CD8-positive, alpha-beta memory T cell (primary cell): ENCODE measurements around the gene SORCS2. TPM values are rescaled to one million over a fixed set of nuclear protein-coding genes. Genes with fewer than 3 reads are reported as not detected.

Experiments used
- CTCF ChIA-PET: fragments of 350-600 bp; sonication (Branson Sonifier 250); formaldehyde crosslinking; loops from one replicate; lab custom pipeline; 2021; ENCODE audit warnings: antibody characterized with exemption; lab: Charles Lee
- POLR2A ChIA-PET: fragments of 350-600 bp; sonication (Branson Sonifier 250); formaldehyde crosslinking; loops from one replicate; lab custom pipeline; 2021; ENCODE audit warnings: antibody characterized with exemption; lab: Charles Lee
- DNase-seq, 5 donors: peaks; one replicate each; pipeline versions ENCODE4 v3.0.0 to v3.0.0-alpha.2; 2020 to 2022; ENCODE audit warnings: mixed read lengths in 1 of 5
- H3K27ac ChIP-seq: one replicate; pipeline ENCODE4 v1.7.0; 2013; ENCODE audit warnings: low read depth, mild to moderate bottlenecking, low read length, moderate library complexity
- H3K27me3 ChIP-seq: 2 replicates; pipeline ENCODE4 v1.7.0; 2013; ENCODE audit warnings: low read length, mild to moderate bottlenecking; ENCODE audit not compliant: insufficient read depth, poor library complexity, severe bottlenecking
- H3K36me3 ChIP-seq: 2 replicates; pipeline ENCODE4 v1.7.0; 2013; ENCODE audit warnings: mild to moderate bottlenecking, low read length, moderate library complexity; ENCODE audit not compliant: insufficient read depth
- H3K4me1 ChIP-seq: 2 replicates; pipeline ENCODE4 v1.7.0; 2013; ENCODE audit warnings: mild to moderate bottlenecking, low read length, moderate library complexity; ENCODE audit not compliant: insufficient read depth
- H3K4me3 ChIP-seq: 2 replicates; pipeline ENCODE4 v1.7.0; 2013; ENCODE audit warnings: mild to moderate bottlenecking, low read length
- H3K9me3 ChIP-seq: 2 replicates; pipeline ENCODE4 v1.7.0; 2013; ENCODE audit warnings: mild to moderate bottlenecking, low read length
- H3K27ac Mint-ChIP-seq, 8 donors: one replicate each; pipeline ENCODE4 v1.8.0; 2020 to 2021; ENCODE audit warnings: mixed read lengths in 8 of 8, mild to moderate bottlenecking in 6 of 8, inconsistent platforms in 3 of 8, moderate library complexity in 3 of 8
- H3K27me3 Mint-ChIP-seq, 2 donors: one replicate each; pipeline ENCODE4 v1.8.0; 2020 to 2021; ENCODE audit warnings: mixed read lengths in 2 of 2, mild to moderate bottlenecking in 1 of 2, moderate library complexity in 1 of 2
- H3K36me3 Mint-ChIP-seq, 3 donors: one replicate each; pipeline ENCODE4 v1.8.0; 2020 to 2021; ENCODE audit warnings: mixed read lengths in 3 of 3, inconsistent platforms in 1 of 3, mild to moderate bottlenecking in 1 of 3
- H3K4me1 Mint-ChIP-seq, 3 donors: one replicate each; pipeline ENCODE4 v1.8.0; 2020 to 2021; ENCODE audit warnings: mixed read lengths in 3 of 3, inconsistent platforms in 1 of 3, mild to moderate bottlenecking in 1 of 3
- H3K4me3 Mint-ChIP-seq, 7 donors: one replicate each; pipeline ENCODE4 v1.8.0; 2020 to 2021; ENCODE audit warnings: mixed read lengths in 7 of 7, mild to moderate bottlenecking in 6 of 7, moderate library complexity in 4 of 7, inconsistent platforms in 2 of 7
- H3K9me3 Mint-ChIP-seq, 5 donors: one replicate each; pipeline ENCODE4 v1.8.0; 2020 to 2022; ENCODE audit warnings: mixed read lengths in 5 of 5, mild to moderate bottlenecking in 3 of 5, moderate library complexity in 2 of 5, inconsistent platforms in 1 of 5
- polyA plus RNA-seq: library from polyadenylated mRNA; unstranded; fragments of 300-500 nt; fragmentation: Illumina TruSeq; gene quantifications from one replicate; pipeline ENCODE4 v1.2.3, GENCODE V29; 2021
- total RNA-seq, 2 experiments: library from RNA; stranded (reverse); gene quantifications; one replicate each; pipeline ENCODE4 v1.2.3, GENCODE V29; 2021

Gene SORCS2
- total and polyA plus RNA-seq, 3 experiments from 2014 or later, result not detected

DNA sequence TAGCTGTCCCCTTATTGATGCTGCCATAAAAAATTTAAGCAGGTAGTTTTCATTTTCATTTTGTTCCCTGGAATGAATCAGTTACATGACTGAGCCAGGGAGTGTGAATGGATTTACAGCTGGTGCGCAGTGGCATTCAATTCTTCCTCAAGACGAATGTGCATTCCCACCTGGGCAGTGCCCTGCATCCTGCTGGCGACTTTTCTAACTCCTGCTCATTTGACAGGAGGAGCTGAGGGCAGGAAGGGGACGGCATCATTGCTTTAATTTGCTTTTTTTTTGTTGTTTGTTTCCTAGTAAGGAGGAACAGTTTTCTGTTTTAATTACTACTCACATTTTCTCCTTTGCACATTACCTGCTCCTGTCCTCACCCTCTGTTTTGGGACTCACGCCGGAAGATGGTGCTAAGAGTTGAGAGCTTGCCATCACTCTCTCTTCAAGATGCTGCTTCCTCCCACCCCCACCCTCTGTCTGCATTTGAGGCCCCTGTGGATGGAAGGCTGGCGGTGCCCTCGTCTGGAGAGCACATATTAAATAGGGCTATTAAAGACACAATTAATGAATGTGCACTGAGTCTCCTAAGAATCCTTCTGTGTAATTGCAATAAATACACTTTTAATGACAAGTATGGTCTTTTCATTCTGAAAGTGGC is 206.6 kb downstream of the SORCS2 start:
- H3K9me3 ChIP-seq, result no peaks in the 10 kb centered on the region
- ChIA-PET CTCF (no interaction called here), POLR2A (no interaction called here)
- no peak for DNase-seq
- no peaks in the 10 kb centered on the region for H3K36me3 Mint-ChIP-seq
- H3K4me1 Mint-ChIP-seq, result no peaks in the 10 kb centered on the region
- no peaks in the 10 kb centered on the region for H3K36me3 ChIP-seq
- peaks cover 15 to 24% of the 10 kb centered on the region in 2 donors for H3K27me3 Mint-ChIP-seq
- no peaks in the 10 kb centered on the region for H3K27me3 ChIP-seq
- H3K4me1 ChIP-seq, result no peaks in the 10 kb centered on the region
- H3K27ac Mint-ChIP-seq, result no peak overlapping the region
- no peak overlapping the region for H3K27ac ChIP-seq
- H3K4me3 Mint-ChIP-seq, result no peak overlapping the region
- H3K9me3 Mint-ChIP-seq, result no peaks in the 10 kb centered on the region
- no peak overlapping the region for H3K4me3 ChIP-seq

DNA sequence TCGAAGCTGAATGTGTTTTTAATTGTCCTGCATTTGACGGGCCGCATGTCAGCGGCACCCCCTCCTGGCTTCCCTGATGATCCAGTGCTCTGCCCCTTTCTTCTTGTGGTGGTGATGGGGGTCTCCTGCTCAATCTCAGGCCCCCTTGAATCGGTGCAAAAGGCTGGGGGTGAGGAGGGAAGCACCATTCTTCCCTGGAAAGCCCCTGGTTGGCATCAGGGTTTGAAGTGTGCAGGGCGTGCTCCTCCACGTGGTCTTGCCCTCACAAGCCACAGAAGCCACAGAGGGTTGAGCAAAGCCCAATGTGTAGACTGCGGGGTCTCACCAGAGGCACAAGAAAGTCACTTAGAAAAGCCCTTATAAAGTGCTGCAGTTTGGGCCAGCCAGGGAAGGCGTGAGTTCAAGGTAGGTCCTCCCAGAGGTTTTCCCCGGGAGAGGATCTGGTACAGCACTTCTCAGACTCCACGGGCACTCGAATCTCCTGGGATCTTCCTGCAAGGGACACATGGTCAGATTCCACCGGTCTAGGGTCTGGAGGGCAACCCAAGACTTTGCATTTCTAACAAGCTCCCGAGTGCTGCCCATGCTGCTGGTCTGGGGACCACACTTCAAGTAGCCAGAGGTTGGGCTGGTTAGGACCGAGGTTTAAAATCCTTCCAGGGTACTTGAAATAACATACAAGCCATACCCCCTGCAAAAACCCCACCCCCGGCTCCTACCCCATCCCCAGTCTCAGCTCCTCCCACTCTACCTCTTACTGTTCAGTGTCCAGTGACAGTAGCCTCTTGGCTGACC is 207.3 kb downstream of the SORCS2 start:
- Histone ChIP-seq H3K9me3 (no peaks in the 10 kb centered on the region), H3K27ac (no peak overlapping the region), H3K4me3 (no peak overlapping the region), H3K27me3 (no peaks in the 10 kb centered on the region), H3K4me1 (no peaks in the 10 kb centered on the region), H3K36me3 (no peaks in the 10 kb centered on the region)
- Mint-ChIP-seq H3K27me3 (peaks cover 12 to 24% of the 10 kb centered on the region in 2 donors), H3K4me1 (no peaks in the 10 kb centered on the region), H3K27ac (no peak overlapping the region), H3K36me3 (no peaks in the 10 kb centered on the region), H3K9me3 (peaks cover 0 to under 1% (median 0%) of the 10 kb centered on the region in 5 donors), H3K4me3 (no peak overlapping the region)
- ChIA-PET CTCF (no interaction called here), POLR2A (no interaction called here)
- DNase-seq, result no peak

DNA sequence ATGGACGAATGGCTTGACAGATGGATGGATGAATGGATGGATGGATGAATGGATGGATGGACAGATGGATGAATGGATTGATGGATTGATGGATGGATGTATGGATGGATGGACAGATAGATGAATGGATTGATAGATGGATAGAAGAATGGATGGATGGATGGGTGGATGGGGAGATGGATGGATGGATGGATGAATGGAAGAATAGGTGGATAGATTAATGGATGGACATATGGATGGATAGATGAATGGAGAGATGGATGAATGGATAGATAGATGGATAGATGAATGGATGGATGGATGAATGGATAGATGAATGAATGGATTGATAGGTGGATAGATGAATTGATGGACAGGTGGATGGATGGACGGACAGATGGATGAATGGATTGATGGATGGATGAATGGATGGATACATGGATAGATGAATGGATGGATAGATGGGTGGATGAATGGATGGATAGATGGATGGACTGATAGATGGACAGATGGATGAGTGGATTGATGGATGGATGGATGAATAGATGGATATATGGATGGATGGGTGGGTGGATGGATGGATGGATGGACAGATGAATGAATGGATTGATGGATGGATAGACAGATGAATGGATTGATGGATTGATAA is 208.4 kb downstream of the SORCS2 start:
- H3K4me3 Mint-ChIP-seq, result no peak overlapping the region
- no peaks in the 10 kb centered on the region for H3K4me1 ChIP-seq
- H3K27ac Mint-ChIP-seq, result peak overlapping the region in 1 of 8 donors; percentile 26
- no peaks in the 10 kb centered on the region for H3K9me3 ChIP-seq
- POLR2A ChIA-PET, result no interaction called here
- no peaks in the 10 kb centered on the region for H3K36me3 Mint-ChIP-seq
- H3K27ac ChIP-seq, result no peak overlapping the region
- no peak overlapping the region for H3K4me3 ChIP-seq
- H3K27me3 Mint-ChIP-seq, result peaks cover 12 to 24% of the 10 kb centered on the region in 2 donors
- H3K9me3 Mint-ChIP-seq, result peaks cover 0 to 12% (median 0%) of the 10 kb centered on the region in 5 donors
- CTCF ChIA-PET, result no interaction called here
- DNase-seq, result no peak
- no peaks in the 10 kb centered on the region for H3K36me3 ChIP-seq
- H3K27me3 ChIP-seq, result no peaks in the 10 kb centered on the region
- H3K4me1 Mint-ChIP-seq, result no peaks in the 10 kb centered on the region

DNA sequence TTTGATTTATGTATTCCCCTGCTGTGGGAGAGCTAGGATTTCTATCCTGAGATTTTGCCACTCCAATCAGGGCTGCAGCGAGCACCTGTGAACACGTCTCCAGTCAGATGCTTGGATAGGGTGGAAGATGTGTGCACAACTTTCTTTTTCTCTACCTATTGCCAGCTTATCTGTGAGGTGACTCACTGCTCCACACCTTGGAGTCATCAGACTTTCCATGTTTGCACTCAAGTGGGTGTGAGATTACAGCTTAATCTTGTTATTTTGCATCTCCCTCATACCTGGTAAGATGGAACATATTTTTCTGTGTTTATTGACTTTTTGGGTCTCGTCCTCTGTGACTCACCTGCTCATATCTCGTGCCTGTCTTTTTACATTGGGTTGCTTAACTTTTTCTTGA is 210.2 kb downstream of the SORCS2 start:
- no peak for DNase-seq
- Histone ChIP-seq H3K36me3 (no peaks in the 10 kb centered on the region), H3K27ac (no peak overlapping the region), H3K4me3 (no peak overlapping the region), H3K9me3 (no peaks in the 10 kb centered on the region), H3K27me3 (no peaks in the 10 kb centered on the region), H3K4me1 (no peaks in the 10 kb centered on the region)
- CTCF ChIA-PET, result no interaction called here
- no peaks in the 10 kb centered on the region for H3K4me1 Mint-ChIP-seq
- no peak overlapping the region for H3K4me3 Mint-ChIP-seq
- H3K27me3 Mint-ChIP-seq, result peaks cover 11 to 26% of the 10 kb centered on the region in 2 donors
- no peak overlapping the region for H3K27ac Mint-ChIP-seq
- POLR2A ChIA-PET, result no interaction called here
- H3K9me3 Mint-ChIP-seq, result peaks cover 0 to 22% (median 3%) of the 10 kb centered on the region in 5 donors
- no peaks in the 10 kb centered on the region for H3K36me3 Mint-ChIP-seq

DNA sequence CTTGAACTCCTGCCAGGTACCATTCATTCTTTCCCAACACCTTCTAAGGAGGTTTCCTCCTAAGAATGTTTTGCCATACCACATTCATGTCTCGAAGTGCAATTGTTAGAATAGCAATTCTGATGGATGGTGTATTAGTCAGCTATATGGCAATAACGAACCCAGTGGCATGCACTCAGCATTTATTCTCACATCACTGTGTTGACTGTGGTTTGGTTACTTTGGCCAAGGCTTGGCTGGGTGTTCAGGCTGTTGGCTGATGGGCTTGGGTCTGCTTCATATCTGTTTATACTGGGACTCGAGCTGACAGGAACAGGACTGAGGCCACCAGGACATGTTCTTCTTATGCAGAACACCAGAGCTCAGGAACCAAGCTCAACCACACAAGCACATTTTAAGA is 210.7 kb downstream of the SORCS2 start:
- Histone ChIP-seq H3K27ac (no peak overlapping the region), H3K4me1 (no peaks in the 10 kb centered on the region)
- CTCF ChIA-PET, result no interaction called here

DNA sequence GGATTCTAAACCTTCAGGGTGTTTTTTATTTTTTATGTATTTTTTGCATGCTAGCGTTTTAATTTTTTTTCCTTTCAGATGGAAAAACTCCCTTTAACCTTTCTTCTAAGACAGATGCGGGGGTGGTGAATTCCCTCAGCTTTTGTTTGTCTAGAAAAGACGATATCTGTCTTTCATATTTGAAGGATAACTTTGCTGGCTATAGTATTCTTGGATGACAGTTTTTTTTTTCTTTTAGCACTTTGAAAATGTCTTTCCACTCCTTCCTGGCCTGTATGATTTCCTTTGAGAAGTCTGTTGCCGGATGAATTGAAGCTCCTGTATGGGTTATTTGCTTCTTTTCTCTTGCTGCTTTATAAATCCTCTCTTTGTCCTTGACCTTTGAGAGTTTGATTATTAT is 215.8 kb downstream of the SORCS2 start:
- Histone ChIP-seq H3K9me3 (no peaks in the 10 kb centered on the region), H3K27ac (no peak overlapping the region), H3K4me1 (no peaks in the 10 kb centered on the region), H3K4me3 (no peak overlapping the region), H3K36me3 (no peaks in the 10 kb centered on the region), H3K27me3 (no peaks in the 10 kb centered on the region)
- Mint-ChIP-seq H3K4me3 (no peak overlapping the region), H3K9me3 (peaks cover 18 to 36% (median 26%) of the 10 kb centered on the region in 5 donors), H3K4me1 (no peaks in the 10 kb centered on the region), H3K27ac (no peak overlapping the region), H3K36me3 (no peaks in the 10 kb centered on the region), H3K27me3 (peaks cover 9 to 22% of the 10 kb centered on the region in 2 donors)
- DNase-seq, result no peak
- ChIA-PET CTCF (no interaction called here), POLR2A (no interaction called here)

More for the DNA sequence above, 210.7 kb downstream of the SORCS2 start:
- Histone ChIP-seq H3K36me3 (no peaks in the 10 kb centered on the region), H3K4me3 (no peak overlapping the region), H3K27me3 (no peaks in the 10 kb centered on the region), H3K9me3 (no peaks in the 10 kb centered on the region)
- H3K9me3 Mint-ChIP-seq, result peaks cover 0 to 25% (median 8%) of the 10 kb centered on the region in 5 donors
- H3K4me1 Mint-ChIP-seq, result no peaks in the 10 kb centered on the region
- H3K36me3 Mint-ChIP-seq, result no peaks in the 10 kb centered on the region
- H3K4me3 Mint-ChIP-seq, result no peak overlapping the region
- POLR2A ChIA-PET, result no interaction called here
- peaks cover 9 to 21% of the 10 kb centered on the region in 2 donors for H3K27me3 Mint-ChIP-seq
- no peak overlapping the region for H3K27ac Mint-ChIP-seq
- no peak for DNase-seq

DNA sequence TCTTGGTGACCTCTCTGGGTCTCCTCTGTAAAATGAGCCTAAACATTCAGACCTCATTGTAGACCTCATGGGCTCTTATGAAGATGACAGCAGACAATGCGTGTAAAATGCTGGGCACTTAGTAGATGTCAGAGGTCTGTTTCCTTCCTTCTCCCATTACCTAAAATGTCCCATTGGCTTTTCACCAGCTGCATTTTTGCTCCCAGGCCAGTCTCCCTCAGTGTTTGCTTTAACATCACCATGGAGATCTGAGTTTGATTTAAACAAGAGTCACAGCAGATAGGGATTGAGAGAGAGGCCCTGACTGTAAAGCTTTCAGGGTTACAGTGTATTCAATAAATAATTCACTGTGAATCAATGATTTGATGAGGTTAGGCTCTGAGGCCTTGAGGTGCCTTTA is 218.1 kb downstream of the SORCS2 start:
- POLR2A ChIA-PET, result no interaction called here
- H3K27ac ChIP-seq, result no peak overlapping the region
- no peak overlapping the region for H3K27ac Mint-ChIP-seq
- H3K4me1 ChIP-seq, result no peaks in the 10 kb centered on the region
- H3K27me3 Mint-ChIP-seq, result peaks cover 9 to 37% of the 10 kb centered on the region in 2 donors
- peaks cover 18 to 28% (median 26%) of the 10 kb centered on the region in 5 donors for H3K9me3 Mint-ChIP-seq
- H3K4me3 ChIP-seq, result no peak overlapping the region
- no peaks in the 10 kb centered on the region for H3K4me1 Mint-ChIP-seq
- H3K27me3 ChIP-seq, result no peaks in the 10 kb centered on the region
- no peaks in the 10 kb centered on the region for H3K9me3 ChIP-seq
- no peaks in the 10 kb centered on the region for H3K36me3 Mint-ChIP-seq
- no peak for DNase-seq
- no peaks in the 10 kb centered on the region for H3K36me3 ChIP-seq
- H3K4me3 Mint-ChIP-seq, result no peak overlapping the region
- CTCF ChIA-PET, result no interaction called here

DNA sequence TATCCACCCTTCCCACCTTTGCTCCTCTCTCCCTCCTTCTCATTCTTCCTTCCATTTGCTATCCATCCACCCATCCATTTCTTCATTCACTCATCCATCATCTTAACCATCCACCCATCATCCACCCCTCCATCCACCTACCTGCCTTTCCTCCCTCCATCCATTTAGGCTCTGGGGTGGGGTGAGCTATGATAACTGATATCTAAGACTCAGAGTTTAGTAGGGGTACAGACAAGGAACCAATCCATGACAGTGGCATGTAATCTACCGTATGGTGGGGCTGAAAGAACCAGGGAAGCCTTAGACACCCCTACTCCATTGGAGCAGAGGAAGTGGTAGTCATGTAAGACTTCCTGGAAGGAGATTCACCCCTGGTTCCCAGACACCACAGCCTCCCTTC is 219.2 kb downstream of the SORCS2 start:
- Mint-ChIP-seq H3K4me3 (no peak overlapping the region), H3K36me3 (no peaks in the 10 kb centered on the region), H3K9me3 (peaks cover 18 to 26% (median 23%) of the 10 kb centered on the region in 5 donors), H3K4me1 (no peaks in the 10 kb centered on the region), H3K27me3 (peaks cover 12 to 39% of the 10 kb centered on the region in 2 donors), H3K27ac (no peak overlapping the region)
- no peak overlapping the region for H3K4me3 ChIP-seq
- H3K27me3 ChIP-seq, result no peaks in the 10 kb centered on the region
- no peak overlapping the region for H3K27ac ChIP-seq
- CTCF ChIA-PET, result no interaction called here
- no peaks in the 10 kb centered on the region for H3K4me1 ChIP-seq
- no peak for DNase-seq
- POLR2A ChIA-PET, result no interaction called here
- no peaks in the 10 kb centered on the region for H3K36me3 ChIP-seq
- H3K9me3 ChIP-seq, result no peaks in the 10 kb centered on the region
